ENCODE measurements around the gene KCNH4. TPM values are rescaled to one million over a fixed set of nuclear protein-coding genes. Genes with fewer than 3 reads are reported as not detected.
A peak's percentile ranks its signal among the peaks of the same experiment; 100 is the strongest.
"Not testable (repeated sequence)": the region's sequence is repeated elsewhere in the genome, so short reads cannot be mapped to it uniquely, and the experiment has no call there.

The KCNH4 gene
- total and polyA plus RNA-seq, 12 donors, result 0.13 to 1.0 (median 0.19) TPM; not detected in 2

DNA sequence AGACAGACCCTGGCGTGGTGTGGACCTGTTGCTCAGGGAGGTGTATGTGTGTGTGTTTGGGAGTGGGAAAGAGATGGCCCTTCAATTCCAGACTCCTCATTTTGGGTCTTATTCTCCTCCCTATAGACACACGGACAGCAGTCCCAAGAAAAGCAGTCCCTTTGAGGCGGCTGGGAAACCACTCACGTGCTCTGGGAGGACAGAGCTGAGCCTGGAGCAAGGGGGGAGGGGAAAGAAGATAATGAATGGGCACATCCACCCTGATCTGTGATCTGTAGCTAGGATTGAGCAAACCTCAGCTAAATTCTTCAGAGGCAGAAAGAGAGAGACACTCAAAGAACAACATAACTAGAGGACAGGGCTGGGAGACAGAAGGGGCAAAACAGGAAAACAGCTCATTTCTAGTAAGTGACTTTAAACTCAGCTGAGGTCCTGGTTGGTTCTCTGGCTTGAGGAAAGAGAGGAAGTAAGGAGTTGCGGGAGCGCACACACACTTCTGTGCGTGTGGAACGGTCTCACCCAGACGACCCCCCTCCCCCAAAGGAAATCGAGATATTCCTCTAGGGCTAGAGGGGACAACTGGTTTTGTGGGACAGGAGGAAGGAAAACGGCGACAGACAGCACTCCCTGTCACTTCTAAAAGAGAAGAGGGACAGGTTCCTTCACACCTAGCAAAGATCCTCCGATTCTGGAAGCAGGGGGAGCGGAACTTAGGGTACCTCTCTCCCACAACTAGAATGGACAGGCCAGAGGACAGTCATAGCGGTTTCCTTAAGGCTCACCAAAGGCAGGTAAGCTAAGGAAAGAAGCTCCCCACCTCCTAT, 26.8 kb downstream of the KCNH4 start:
- H3K4me1 ChIP-seq (replicated peaks in 1 of 2), result peaks cover 19 to 41% of the 10 kb centered on the region in 2 donors
- no peaks in the 10 kb centered on the region for H3K9me3 ChIP-seq (replicated peaks in 1 of 3)
- H3K36me3 ChIP-seq (replicated peaks in 1 of 2), result peaks cover 0 to 2% of the 10 kb centered on the region in 2 donors
- H3K27me3 ChIP-seq, result no peaks in the 10 kb centered on the region
- peak overlapping the region; percentile 66 to 95 (median 74) for H3K4me3 ChIP-seq
- peak overlapping the region; percentile 71 to 89 (median 82) for H3K27ac ChIP-seq
- WGBS, 4 donors, result 3 to 7% (median 5%) methylated on average over 13 to 15 of the region's 15 CpGs
- peak in 5 of 7 donors; percentile 33 to 56 (median 52) for DNase-seq
- intact Hi-C loops (cut with DNase I), result no loop called here
- peak in 1 of 2 donors; percentile 7 for TF ChIP-seq POLR2A (IDR thresholded peaks at IDR 0.05)
- TF ChIP-seq, protein P1, sequence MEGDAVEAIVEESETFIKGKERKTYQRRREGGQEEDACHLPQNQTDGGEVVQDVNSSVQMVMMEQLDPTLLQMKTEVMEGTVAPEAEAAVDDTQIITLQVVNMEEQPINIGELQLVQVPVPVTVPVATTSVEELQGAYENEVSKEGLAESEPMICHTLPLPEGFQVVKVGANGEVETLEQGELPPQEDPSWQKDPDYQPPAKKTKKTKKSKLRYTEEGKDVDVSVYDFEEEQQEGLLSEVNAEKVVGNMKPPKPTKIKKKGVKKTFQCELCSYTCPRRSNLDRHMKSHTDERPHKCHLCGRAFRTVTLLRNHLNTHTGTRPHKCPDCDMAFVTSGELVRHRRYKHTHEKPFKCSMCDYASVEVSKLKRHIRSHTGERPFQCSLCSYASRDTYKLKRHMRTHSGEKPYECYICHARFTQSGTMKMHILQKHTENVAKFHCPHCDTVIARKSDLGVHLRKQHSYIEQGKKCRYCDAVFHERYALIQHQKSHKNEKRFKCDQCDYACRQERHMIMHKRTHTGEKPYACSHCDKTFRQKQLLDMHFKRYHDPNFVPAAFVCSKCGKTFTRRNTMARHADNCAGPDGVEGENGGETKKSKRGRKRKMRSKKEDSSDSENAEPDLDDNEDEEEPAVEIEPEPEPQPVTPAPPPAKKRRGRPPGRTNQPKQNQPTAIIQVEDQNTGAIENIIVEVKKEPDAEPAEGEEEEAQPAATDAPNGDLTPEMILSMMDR (IDR thresholded peaks at IDR 0.05), result no peak

DNA sequence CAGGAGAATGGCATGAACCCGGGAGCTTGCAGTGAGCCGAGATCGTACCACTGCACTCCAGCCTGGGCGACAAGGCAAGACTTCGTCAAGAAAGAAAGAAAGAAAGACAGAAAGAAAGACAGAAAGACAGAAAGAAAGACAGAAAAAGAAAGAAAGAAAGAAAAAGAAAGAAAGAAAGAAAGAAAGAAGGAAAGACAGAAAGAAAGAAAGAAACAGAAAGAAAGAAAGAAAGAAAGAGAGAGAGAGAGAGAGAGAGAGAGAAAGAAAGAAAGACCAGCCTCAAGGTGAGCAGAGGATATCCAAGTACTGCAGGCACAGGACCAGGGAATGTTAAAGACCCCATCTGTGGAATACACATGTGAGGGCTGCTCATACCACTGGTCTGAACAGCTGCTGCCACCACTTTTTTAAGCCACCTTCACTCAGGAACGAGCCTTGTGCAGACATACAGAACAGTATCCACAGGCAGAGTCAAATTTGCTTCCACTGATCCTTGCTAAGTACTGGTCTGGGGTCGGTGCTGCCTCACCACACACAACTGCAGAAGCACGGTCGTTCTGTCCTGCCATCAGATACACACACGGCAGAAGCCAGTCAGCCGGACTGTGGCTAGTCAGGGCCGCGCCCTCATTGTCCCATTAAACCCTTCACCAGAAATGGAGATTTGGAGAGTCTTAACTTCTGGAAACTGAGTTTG, 33.9 kb downstream of the KCNH4 start:
- TF ChIP-seq, protein P1 (IDR thresholded peaks at IDR 0.05), result no peak
- no peak for TF ChIP-seq POLR2A (IDR thresholded peaks at IDR 0.05)

DNA sequence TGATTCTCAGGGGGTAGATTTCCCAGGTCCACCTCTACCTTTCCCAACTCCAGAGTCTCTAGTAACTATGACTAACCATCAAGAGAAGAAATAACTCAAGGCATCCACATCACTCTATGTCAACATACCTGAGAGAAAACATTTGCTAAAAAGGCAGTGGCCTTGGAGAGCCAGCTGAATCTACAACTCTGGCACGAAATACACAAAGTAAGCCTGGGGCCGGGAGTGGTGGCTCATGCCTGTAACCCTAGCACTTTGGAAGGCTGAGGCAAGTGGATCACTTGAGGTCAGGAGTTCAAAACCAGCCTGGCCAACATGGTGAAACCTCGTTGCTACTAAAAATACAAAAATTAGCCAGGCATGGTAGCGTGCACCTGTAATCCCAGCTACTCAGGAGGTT, 37.8 kb downstream of the KCNH4 start:
- 48 to 71% (median 66%) methylated on average over 4 of the region's 4 CpGs for WGBS, 4 donors
- H3K9me3 ChIP-seq (replicated peaks in 1 of 3); H3K4me3 ChIP-seq; DNase-seq; H3K27me3 ChIP-seq; intact Hi-C loops (cut with DNase I): not testable (repeated sequence)
- H3K27ac ChIP-seq, result peak overlapping the region in 3 of 5 donors; percentile 9 to 67 (median 41)
- peaks cover 0 to 10% of the 10 kb centered on the region in 2 donors for H3K36me3 ChIP-seq (replicated peaks in 1 of 2)
- peaks cover 21 to 56% of the 10 kb centered on the region in 2 donors for H3K4me1 ChIP-seq (replicated peaks in 1 of 2)

More for the DNA sequence above, 33.9 kb downstream of the KCNH4 start:
- Histone ChIP-seq H3K4me1 (replicated peaks in 1 of 2) (peaks cover 13 to 52% of the 10 kb centered on the region in 2 donors), H3K4me3 (no peak overlapping the region), H3K27me3 (no peaks in the 10 kb centered on the region), H3K27ac (no peak overlapping the region), H3K9me3 (replicated peaks in 1 of 3) (no peaks in the 10 kb centered on the region), H3K36me3 (replicated peaks in 1 of 2) (peaks cover 0 to 2% of the 10 kb centered on the region in 2 donors)
- DNase-seq, result no peak
- intact Hi-C loops (cut with DNase I), result no loop called here
- WGBS, 4 donors, result 86 to 89% (median 86%) methylated on average over 10 to 13 of the region's 13 CpGs

DNA sequence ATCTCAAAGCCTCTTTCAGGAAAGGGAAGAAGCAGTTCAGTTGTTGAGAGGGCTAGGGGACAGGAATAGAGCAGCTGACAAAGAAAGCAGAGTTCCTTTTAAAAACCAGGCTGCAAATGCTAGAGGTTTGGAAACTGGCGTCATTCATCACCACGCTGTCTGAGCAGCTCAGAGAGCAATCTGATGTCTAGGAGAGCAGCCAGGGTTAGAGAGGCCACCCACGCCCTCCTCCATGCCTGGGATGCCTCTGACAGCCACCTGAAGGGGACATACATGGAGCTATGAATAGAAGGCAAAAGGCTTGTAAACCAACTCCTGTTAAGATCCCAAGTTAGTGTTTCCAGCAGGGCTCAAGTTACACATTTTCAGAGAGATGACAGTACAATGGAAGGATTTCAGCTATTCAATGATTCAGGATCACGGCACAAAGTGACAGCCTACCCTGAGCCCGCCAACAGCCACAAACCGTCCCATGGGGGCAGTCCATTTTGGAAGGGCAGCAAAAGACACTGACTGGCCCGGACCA, 38.5 kb downstream of the KCNH4 start:
- intact Hi-C loops (cut with DNase I), result no loop called here

More for the DNA sequence above, 38.5 kb downstream of the KCNH4 start:
- Histone ChIP-seq H3K27me3 (no peaks in the 10 kb centered on the region), H3K4me3 (no peak overlapping the region), H3K4me1 (replicated peaks in 1 of 2) (peaks cover 22 to 63% of the 10 kb centered on the region in 2 donors), H3K27ac (peak overlapping the region in 3 of 5 donors; percentile 9 to 67 (median 41)), H3K9me3 (replicated peaks in 1 of 3) (no peaks in the 10 kb centered on the region), H3K36me3 (replicated peaks in 1 of 2) (peaks cover 0 to 10% of the 10 kb centered on the region in 2 donors)
- no peak for DNase-seq
- 57 to 71% (median 63%) methylated on average over 7 of the region's 7 CpGs for WGBS, 4 donors
- TF ChIP-seq POLR2A (IDR thresholded peaks at IDR 0.05), result no peak
- TF ChIP-seq, protein P1 (IDR thresholded peaks at IDR 0.05), result no peak
